ENCODE data around the gene NOL3.
"Not testable (repeated sequence)": the region's sequence is repeated elsewhere in the genome, so short reads cannot be mapped to it uniquely, and the experiment has no call there.

NOL3 gene

DNA sequence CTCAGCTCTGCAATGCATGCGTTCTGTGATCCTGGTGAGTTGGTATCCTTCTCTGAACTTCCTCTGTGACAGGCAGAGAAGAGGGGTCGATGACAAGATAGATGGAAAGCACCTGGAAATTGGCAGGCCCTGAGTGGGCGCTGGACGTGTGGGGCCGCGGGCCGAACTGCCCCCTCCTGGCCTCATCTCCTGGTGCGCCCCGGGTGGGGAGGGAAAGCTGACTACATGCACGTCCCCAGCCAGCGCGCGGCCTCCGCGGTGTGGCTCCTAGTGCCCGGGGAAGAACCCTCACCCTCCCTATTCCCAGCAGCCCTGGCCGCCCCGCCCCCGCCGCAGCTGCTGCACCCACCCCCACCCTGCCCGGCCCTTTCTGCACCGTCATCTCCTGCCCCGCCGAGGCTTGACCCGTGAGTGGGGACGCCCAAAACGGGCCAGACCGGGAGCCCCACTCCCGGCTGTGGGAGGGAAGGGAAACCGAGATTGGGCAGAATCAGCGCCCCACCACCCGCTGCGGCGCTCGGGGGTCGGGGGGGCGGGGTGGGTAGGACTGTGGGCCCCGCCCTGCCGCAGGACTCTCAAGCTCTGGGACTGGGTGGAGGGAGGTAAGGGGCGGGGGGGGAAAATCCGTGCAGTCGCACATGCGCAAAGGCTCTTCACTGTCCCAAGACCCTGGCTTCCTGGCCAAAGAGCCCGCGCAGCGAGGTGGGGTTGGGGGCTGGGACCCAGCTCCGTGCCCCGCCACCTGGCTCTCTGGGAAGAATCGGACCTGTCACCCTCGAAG lies at the start of gene NOL3:
Gene NOL3, plus strand, starts transcription at position 371 of the 781 bp plus-strand sequence.
- DNase-seq, result peak; percentile 82

DNA sequence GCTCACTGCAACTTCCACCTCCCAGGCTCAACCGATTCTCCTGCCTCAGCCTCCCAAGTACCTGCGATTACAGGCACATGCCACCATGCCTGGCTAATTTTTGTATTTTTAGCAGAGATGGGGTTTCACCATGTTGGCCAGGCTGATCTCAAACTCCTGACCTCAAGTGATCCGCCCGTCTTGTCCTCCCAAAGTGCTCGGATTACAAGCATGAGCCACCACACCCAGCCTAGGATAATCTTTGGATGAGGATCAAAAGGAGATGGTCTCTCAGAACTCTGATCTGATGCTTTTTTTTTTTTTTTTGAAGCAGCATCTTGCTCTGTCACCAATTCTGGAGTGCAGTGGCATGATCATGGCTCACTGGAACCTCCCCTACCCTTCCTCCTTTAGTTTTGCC lies 47.5 kb upstream of the NOL3 start:
- not testable (repeated sequence) for DNase-seq

DNA sequence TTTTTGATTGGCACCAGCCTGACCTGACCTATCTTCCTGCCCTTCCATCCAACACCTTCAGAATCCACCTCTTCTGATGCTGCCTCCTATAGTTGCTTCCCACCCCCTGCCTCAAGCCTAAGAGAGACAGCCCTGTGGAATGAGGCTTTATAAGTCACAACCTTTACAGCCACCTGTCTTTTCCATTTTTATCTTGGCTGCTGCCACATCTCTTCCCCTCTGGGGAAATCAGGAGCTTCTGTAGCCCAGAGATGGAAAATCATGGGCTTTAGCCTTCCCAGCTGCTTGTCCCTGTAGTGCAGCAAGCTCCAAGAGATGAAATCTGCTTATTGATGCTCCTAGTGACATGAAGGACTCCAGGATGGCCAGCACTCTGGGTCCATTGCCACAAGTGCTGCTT lies 41.9 kb upstream of the NOL3 start:
- no peak for DNase-seq

DNA sequence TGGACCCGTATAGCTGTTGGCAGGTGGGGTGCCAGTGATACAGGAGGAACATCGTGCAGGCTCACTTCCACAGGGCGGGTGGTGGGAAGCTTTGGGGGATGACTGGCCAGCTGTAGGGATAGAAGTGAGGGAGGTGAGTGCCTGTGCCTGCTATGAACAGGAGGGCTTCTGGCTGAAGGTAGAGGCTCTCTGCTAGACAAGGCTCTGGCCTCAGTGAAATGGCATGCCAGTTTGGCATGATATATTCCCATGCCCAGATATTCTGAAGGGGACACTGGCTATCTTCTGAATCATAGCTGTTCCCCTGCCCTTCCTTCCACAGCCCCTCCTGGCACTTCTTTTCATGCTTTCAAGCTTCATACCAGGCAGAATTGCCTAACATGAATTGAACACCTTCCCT lies 41.5 kb upstream of the NOL3 start:
- no peak for DNase-seq

DNA sequence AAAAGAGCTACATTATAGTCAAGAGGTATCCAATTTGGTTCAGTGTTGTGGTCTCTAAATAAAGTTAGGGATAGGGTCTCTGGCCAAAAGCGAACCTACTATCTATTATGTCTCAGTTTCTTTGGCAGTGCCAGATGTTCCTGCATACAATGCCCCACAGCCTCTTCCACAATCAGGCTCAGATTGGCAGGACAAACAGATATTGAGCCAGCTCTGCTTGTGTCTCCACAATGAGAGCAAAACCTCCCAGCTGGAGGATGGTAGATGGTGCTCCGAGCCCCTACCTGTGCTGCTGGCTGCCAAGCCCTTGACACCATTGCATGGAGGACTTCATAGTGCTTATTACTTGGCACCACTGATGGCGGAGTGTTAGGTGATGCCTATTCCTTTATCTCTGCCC lies 40.9 kb upstream of the NOL3 start:
- no peak for DNase-seq

DNA sequence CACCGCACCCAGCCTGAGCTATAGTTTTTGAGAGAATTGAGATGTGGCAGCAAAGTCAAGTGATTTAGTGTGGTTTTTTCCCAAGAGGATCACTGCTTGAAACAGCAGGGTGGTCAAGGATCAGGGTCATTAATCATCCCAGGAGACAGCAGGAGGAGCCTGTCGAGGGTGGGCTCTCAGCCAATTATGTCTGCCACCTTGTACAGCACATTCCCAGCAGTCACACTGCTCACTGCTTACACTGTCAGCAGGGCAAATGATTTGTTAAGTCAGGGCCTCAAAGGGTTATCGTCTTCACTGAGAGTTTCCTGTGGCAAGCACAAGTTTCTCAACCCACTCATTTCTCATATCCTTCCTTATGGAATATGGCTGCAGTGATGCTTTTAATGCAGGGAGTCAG lies 32.7 kb upstream of the NOL3 start:
- DNase-seq, result no peak

DNA sequence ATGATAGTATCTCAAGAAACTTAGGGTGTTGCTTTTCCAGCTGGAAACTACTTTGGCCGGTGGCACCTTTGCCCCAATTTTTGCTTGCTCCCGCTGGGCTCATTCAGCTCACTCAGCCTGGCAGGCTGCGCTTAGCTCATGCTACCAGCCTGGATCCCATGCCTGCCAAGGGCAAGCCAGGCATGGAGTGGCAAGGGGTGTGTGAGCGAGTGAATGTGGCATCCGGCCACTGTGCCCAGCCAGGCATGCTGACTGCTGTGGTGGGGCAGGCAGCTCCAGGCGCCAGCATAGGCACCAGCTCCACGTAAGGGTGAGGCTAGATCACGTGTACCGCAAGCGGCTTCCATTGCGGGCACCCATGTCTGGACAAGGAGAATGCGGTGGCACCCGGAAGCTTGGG lies 28.9 kb upstream of the NOL3 start:
- DNase-seq, result no peak

DNA sequence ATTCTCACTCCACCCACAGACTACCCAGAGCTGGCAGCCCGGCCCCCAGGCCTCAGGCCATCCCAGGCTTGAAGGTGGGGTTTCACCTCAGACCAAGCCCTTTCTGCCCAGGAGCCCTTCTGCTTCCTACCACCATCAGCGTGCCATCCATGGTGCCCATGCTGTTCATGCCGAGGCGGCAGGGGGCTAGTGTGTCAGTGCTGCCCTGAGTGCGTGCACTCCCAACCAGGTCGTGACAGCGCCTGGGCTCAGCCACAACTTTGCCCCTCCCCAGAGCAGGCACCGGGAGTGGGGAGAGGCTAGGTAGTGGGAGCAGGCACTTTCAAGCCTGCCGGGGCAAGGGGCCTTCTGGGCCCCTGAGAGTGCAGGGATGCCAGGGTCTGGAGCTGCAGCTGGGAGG lies 28.0 kb upstream of the NOL3 start:
- no peak for DNase-seq

DNA sequence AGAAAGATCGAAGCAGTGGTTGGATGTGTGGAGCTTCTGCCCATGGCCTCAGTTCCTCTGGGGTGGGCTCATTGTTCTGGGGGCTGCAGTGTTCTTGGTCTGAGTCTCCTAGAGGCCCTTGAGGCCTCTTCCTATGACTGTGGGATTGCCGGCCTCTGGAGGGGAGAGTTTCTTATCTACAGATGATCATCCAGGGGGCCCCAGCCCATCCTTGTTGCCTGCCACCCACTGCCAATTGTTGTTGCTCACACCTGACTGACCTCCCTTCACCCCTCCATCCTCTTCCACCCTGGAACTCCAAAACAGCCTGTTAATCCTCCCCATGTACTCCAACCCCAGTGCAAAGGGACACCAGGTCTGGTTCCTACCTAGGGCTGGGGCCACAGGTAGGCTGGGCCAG lies 25.4 kb upstream of the NOL3 start:
- no peak for DNase-seq

DNA sequence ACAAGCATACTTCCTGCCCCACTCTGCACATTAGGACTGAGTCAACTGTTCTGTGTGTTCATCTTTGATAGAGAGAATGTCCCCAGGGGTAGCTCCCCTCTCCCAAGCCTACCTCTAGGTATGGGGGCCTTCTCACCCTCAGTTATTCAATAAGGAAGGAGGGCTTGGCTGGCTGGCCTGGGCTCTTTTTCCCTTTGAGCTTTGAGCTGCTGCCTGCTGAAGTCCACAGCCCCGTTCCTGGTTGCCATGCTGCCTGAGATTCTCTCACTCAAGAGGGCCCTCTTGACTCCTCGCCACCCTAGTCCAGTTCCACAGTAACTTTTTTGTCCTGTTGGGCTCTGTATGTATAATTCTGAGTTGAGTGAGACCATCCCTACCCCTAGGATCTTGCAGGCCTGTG lies 24.6 kb upstream of the NOL3 start:
- DNase-seq, result no peak

DNA sequence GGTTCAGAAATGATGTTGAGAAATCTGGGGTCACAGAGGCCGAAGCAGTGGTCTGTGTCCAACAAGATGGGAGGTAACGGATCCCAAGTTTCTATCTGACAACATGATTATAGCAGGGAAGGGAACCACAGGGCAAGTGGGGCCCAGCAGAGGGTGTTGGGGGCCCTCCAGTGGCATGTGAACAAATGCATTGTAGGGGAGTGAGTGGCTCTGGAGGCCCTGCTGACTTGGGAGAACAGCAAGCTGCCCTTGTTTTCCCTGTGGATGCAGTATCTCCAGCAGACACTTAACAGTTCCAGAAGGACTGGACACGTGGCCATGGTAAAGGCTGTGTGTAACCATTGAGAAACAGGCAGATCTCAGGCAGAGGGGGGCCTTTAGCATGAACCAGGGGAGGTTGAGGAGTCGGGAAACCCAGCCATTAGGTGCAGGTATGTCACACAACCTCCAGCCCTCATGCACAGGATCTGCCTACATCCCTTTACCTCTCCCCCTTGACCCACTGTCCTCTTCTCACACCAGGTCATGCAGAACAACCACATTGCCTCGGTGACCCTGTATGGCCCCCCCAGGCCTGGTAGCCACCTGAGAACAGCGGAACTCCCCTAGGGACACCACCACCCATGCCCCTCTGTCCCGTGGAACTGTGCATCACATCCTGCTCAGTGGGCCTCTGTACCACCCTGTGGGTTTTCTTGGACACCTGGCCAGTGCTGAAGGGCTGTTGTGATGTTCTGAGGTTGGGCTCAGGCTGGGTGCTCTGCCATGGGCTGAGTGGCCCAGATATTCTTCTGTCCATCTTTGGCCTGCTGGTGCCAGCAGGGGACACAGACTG lies 23.6 kb upstream of the NOL3 start:
- DNase-seq, result no peak

DNA sequence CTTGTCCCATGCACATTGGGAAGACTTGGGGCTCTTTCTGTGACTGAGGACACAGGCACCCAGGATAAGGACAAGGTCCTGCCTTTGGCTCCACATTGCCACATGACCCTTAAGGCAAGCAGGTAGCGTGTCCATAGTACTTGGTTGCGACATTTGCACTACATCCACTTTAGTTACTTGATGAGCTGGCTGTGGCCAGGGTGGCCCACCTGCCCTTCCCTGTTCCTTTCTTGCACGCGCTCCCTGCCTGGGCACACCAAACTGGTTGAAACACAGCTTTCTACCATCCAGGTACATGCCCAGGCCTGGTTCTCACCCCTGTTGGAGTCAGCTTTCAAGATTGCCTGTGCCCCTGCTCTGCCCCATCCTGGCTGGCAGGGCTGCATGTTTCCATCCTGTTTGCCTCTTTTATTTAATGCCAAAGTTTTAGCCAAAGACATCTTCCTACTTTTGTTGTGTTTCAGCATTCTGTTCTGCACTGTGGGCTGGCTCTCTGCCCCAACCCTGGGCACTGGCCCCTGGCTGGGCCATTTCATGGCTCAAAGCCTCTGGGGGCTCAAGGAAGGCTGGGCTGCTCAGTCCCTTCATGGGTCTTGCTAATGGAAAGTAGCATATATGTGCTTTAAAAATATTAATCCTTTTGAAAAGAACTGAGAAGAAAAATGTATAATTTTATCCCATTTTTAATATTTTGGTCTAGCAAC lies 22.7 kb upstream of the NOL3 start:
- DNase-seq, result no peak

DNA sequence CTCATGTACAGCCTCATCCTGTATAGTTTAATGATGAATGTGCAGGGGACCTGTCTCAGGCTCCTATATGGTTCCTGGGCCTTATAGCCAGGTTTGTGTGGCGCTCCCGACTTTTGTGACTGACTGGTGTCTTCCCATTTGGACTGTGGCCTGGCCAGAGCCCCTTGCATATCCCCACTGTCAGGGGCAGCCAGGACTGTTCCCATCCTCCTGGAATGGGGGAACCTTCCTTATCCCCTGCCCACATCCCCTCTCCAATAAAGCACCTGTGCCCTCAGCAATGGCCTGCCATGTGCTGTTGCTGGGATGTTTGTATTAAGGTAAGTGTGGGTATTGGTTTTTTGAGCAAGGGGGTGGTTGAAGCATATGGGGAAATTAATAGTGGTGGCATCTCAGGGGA lies 22.1 kb upstream of the NOL3 start:
- DNase-seq, result no peak

DNA sequence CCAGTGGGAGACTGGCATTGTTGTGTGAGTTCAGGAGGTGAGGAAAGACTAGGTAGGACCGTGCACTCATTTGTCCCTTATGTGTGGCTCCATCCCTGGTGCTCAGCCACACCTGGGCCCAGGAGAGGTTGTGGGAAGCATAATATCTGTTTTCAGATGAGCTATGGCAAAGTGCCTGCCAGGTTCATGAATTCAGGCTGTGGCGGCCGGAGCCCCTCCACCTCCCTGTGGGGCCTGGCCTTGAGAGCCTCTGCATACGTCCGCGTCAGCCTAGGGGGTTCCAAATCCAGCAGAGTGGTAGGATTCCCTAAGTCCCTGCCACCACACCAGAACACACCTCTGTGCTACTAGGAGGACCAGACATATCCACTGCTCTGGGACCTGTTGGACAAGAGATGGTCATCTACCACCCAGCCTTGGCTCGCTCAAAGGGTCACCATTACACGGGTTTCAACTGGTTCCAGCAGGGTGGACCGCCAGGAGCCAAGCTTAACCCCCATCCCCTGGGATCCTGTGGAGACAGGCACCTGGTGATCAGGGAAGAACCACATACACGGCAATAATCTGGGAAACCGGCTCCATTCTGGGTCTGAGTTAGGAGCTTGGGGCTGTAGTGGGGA lies 21.6 kb upstream of the NOL3 start:
- no peak for DNase-seq

DNA sequence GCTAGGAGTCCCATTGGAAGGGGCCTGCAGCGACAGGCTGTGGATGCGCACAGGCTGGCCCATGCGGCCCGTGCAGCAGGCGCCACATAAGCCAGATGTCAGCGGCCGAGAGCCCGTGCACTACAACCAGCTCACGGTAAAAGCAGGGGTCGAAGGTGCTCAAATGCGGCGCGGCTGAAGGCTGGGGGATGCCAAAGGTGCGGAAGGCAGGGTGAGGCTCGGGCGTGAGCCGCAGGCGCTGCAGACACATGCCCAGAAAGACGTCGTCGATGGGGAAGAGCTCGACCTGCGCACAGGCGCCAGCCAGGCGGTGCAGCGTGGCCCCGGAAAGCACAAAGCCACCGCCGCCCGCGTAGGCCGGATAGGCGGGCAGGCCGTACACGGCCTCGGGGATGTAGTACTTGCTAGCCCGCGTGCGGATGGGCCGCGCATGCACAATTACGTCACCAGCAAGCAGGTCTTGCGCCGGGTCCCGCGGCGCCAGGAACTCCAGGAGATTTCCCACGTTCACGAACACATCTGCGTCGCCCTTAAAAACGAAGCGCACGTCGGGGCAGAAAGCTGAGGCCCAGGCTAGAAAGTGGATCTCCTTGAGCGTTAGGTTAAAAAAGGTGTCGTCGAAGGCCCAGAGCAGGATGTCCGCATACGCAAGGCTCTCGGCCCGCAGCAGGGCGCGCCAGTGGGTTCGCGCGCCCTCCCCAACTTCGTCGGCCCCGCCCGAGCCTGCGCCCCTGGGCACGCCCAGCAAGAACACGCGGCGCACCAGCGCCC lies 20.9 kb upstream of the NOL3 start:
- no peak for DNase-seq

DNA sequence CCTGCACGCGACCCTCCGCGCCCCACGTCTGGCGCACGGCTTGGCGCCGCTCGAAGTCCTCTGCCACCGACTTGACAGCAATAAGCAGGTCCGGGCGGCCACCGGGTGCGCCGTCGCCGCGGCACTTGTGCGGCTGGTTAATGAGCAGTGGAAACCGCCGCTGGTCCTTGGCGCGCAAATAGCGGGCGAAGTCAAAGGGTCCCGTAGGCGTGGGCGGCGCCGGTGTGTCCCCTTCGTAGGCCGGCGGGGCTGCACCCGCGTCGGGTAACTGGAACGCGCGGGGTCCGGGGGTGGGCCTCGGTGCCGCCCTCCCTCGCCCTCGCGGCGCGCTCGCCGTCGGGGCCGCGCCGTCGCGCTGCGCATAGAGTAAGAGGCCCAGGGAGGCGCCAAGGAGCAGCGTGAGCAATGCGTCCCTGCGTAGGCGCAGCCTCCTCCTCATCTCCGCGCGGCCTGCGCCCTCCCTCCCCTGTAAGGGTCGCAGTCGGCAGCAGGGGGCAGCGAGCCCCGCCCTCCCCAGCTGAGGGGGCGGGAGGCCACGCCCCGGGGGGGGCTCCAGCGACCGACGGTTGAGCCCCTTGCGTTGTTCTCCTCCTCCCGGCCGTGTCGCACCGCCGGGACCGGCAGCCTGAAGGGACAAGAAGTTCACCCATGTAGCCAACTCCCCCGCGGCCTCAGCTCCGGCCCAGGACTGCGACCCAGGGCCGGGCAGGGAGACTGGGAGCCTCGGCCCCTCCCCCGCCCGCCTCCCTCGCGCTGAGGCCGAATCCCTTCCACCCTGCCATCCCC lies 20.1 kb upstream of the NOL3 start:
- DNase-seq, result peak; percentile 80

DNA sequence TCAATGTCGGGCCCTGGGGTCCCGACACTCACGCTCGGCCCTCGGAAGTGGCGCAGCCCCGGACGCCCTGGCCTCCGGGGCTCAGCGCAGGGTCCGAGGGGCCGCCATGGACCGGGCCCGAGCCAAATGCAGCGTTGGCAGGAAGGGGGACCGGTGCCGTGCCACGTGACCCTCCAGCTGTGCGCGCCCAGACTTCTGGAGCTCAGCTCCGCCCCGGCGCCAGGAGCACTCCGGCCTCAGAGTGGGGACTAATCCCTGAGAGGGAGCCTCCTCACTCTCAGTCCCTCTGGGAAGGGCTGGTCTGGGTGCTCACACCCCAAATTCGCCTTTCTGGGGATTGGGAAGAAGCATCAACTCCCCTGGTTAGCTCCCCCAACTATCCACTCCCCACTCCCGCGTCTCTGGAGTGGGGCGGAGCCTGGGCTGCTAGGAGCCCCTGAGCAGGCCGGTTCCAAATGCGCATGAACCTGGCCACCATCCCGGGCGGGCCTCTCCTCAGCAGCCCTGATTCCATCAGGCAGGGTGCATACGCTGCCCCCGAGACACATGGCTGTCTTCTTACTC lies 19.4 kb upstream of the NOL3 start, which contains the start of gene B3GNT9:
Gene B3GNT9, minus strand, starts transcription at position 166 of the 564 bp plus-strand sequence. CDS start 513 bp downstream, outside the sequence.
- peak; percentile 80 for DNase-seq

DNA sequence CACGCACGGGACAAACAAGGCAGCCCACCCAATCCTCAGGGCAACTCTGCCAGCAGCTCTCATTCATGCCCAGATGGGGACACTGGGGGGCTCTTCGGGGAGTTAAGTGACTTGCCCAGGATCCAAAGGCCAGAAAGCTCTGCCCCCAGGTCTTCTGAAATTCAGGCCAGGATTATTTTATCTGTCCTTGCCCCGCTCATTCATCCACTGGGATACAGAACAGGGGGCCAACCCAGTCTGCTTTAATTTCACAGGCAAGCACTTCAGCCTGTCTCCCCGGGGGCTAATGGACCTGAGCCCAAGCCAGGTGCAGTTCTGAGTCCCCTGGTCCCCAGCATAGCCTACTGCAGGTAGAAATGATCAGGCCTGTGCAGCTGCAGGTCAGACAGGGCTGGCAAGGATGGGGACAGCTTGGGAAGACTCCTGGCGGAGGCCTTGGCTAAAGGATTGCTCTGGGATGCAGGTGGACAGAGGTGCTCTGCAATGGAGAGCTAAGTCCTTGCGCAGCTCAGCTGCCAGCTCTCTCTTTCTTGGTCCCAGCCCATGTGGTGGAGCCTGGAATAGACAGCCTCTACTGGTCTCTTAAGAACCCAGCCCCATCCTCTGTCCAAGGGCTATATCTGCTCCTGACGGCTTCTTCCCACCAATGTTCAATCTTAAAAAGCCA lies 18.8 kb upstream of the NOL3 start:
- no peak for DNase-seq

DNA sequence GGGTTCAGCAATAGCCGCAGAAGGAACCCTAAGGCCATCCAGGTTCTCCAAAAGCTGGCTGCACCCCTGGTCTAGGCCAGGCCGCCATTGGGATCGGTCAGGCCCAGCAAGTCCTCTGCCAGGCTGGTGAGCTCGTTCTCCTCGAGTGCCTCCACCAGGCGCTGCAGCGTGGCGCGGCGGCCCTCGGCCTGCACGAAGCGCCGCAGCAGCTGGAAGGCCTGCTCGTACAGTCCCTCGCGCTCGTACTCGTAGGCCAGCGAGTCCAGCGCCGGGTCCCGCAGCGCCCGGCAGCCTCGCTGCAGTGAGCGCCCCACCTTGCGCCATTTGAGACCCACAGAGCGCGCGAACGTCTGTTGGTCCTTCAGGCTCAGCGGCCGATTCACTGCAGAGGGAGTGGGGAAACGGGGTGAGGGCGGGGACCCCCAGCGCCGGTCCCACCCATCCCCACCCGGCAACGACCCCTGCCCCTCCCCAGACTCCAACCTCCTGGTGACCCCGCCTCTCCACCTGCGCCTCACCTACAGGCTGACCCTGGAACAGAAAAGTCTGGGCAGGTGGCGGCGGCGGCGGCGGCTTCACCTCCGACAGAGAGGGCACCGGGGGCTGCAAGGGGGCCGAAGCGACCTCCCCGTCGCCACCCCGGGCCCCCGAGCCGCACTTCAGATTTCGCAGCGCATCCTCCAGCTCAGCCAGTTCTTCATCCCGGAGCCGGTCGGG lies 15.6 kb upstream of the NOL3 start:
- DNase-seq, result no peak

All from fibroblast of skin of right biceps (primary cell).